GM18873 (cell line): ENCODE measurements around the gene MEI4.
"Not testable (repeated sequence)": the region's sequence is repeated elsewhere in the genome, so short reads cannot be mapped to it uniquely, and the experiment has no call there.

Source experiments
- ATAC-seq: cut with Tn5 transposase; IDR thresholded peaks from one replicate; pipeline ENCODE4 v1.9.1; 2021; ENCODE audit warnings: mild to moderate bottlenecking, moderate library complexity, moderate number of reproducible peaks; ENCODE audit not compliant: unreplicated experiment, low FRiP score

Gene MEI4

DNA sequence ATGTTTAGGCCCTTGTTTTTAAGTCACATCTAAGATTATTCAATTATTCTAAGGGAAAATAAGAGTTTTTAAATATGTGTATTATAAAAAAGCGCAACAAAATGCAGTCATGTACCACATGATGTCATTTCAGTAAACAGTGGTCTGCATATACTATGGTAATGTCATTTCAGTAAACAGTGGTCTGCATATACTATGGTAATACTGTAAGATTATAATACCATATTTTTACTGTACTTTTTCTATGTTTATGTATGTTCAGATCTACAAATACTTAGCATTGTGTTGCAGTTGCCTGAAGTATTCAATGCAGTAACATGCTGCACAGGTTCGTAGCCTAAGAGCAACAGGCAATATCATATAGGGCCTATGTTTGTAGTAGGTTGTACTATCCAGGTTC lies 21.4 kb downstream of the MEI4 start:
- no peak for ATAC-seq

DNA sequence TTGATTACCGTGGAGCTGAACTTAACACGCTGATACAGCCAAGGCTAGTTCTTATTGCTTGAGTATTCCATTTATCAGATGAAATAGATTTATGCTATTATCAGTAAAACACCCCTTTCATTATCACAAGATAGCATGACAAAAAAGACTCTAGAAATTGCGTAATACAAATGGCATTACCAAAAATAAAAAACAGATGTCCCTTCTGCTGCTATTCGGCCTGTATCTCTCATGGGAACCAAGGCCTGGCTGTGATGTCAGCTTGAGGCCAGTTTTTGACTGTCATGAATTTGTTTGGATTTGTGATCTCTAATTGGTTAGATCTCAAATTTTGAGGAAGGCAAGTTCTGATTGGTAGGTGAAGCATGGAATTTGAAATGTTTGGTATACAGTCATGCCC lies 25.2 kb downstream of the MEI4 start:
- no peak for ATAC-seq

DNA sequence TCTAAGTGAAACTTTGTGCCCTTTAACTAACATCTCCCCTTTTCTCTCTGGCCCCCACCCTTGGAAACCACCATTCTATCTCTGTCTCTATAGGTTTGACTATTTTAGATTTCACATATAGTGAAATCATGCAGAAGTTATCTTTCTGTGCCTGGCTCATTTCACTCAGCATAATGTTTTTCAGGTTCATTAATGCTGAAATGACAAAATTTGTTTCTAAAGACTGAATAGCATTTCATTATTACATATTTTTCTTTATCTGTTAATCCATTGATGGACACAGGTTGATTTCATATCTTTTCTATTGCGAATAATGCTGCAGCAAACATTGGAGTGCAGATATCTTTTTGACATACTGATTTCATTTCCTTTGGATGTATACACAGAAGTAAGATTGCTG lies 30.7 kb downstream of the MEI4 start:
- no peak for ATAC-seq

DNA sequence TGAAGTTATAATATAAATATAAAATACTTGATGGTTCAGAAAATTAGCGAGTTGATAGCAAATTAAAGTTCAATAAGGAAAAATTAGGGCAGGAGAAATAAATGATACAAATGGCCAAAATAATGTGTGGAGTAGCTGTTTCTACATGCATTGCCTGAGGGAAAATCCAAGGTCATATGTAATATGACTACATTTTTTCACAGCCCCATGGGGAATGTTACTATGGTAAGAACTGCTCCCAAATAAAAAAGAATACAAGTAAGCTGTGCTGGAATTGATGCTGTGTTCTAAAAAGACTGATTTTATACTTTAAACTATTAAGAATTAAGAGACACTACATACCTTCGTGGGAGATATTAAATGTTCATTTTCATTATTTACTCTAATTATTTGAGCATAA lies 34.1 kb downstream of the MEI4 start:
- no peak for ATAC-seq

- ATAC-seq, result no peak
Measured at GRCh38 chr6:77688649-77689048, 35.8 kb downstream of the MEI4 start.

- ATAC-seq, result not testable (repeated sequence)
Measured at GRCh38 chr6:77700095-77700494, 47.3 kb downstream of the MEI4 start.

- ATAC-seq, result no peak
Measured at GRCh38 chr6:77707603-77708002, 54.8 kb downstream of the MEI4 start.

GRCh38 chr6:77715588-77715987 lies 62.7 kb downstream of the MEI4 start:
- no peak for ATAC-seq

- ATAC-seq, result no peak
Measured at GRCh38 chr6:77716311-77716710, 63.5 kb downstream of the MEI4 start.

DNA sequence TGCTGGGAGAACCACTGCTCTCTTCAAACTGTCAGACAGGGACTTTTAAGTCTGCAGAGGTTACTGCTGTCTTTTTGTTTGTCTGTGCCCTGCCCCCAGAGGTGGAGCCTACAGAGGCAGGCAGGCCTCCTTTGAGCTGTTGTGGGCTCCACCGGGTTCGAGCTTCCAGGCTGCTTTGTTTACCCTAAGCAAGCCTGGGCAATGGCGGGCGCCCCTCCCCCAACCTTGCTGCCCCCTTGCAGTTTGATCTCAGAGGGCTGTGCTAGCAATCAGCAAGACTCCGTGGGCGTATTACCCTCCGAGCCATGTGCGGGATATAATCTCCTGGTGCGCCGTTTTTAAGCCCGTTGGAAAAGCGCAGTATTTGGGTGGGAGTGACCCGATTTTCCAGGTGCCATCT lies 83.2 kb downstream of the MEI4 start:
- not testable (repeated sequence) for ATAC-seq

DNA sequence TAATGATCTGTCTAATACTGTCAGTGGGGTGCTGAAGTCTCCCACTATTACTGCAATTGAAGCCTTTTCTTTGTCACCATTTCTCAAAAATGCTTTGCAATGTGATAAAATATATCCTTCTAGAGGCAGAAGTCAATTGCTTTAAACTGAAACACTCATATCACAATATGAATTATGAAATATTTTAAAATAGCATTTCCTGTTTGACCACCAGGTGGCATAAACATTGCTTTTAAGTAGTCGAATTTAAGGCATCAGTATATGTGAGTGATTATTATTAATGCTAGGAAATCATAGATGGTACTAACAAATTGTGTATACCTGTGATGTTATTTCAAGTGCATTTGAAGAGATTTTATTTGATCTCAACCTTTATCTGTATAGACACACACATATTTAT lies 87.5 kb downstream of the MEI4 start:
- ATAC-seq, result no peak

DNA sequence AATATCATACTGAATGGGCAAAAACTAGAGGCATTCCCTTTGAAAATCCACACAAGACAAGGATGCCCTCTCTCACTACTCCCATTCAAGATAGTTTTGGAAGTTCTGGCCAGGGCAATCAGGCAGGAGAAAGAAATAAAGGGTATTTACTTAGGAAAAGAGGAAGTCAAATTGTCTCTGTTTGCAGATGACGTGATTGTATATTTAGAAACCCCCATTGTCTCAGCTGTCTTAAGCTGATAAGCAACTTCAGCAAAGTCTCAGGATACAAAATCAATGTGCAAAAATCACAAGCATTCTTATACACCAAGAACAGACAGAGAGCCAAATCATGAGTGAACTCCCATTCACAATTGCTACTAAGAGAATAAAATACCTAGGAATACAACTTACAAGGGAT lies 99.3 kb downstream of the MEI4 start:
- ATAC-seq, result not testable (repeated sequence)

DNA sequence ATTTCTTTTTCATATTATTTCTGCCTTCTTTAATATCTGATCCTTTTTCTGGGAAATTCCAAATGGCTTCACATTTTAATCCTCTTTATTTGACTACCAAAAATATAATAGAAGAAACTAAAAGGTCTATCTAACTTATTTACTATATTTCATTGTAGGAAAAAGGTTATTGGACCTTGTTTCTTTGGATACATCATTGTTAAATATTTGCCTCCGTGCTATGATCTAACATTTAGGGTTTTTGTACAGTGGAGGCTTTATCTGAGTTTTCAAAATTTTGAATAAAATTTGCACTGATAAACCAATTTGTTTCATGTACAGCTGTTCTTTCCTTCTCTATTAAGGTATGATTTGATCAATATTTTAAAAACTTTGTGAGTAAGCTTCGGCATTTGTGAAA lies 109.5 kb downstream of the MEI4 start:
- ATAC-seq, result no peak

DNA sequence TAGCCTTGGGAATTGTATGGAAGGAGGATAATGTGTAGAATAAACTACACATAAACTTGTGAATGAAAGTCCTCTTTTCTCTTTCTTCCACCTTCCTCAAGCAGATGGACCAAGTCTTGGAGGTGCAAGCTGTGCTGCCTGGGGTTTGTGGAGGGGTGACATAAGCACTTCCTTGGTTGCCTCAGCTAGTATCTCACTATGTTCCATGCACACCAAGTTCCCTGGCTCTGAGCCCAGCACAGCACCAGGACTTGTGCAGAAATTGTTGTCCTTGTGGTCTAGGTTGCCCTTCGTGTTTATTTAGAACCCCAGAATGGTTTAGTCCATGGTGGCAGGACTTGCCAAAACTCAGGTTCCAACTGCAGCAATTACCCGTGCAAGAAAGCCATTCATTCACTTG lies 110.3 kb downstream of the MEI4 start:
- no peak for ATAC-seq

GRCh38 chr6:77764364-77764763 lies 111.5 kb downstream of the MEI4 start:
- no peak for ATAC-seq

- ATAC-seq, result no peak
Measured at GRCh38 chr6:77773157-77773822, 120.5 kb downstream of the MEI4 start.

DNA sequence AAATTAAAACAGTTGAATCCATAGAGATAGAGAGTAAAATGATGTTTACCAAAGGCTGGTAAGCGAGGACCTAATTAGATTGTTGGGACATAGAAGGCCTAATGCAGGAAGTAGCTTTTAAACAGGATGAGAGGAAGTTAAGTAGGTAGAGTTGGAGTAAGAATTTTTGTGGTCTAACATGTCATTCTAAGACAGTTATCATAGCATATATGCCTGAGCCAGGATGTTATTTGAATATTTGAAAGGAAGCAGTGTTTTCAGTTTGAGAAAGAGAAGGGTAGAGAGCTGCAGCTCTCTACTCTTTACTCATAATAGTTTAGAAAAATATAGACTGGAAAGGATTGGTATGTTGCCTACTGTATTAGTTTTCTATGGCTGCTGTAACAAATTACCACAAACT lies 121.6 kb downstream of the MEI4 start:
- ATAC-seq, result no peak

GRCh38 chr6:77776441-77776840 lies 123.6 kb downstream of the MEI4 start:
- no peak for ATAC-seq

- ATAC-seq, result no peak
Measured at GRCh38 chr6:77778527-77778926, 125.7 kb downstream of the MEI4 start.

- no peak for ATAC-seq
Measured at GRCh38 chr6:77786935-77787629, 134.2 kb downstream of the MEI4 start.

- ATAC-seq, result no peak
Measured at GRCh38 chr6:77796824-77797809, 144.3 kb downstream of the MEI4 start.
